GM21825 (cell line): ENCODE results near the gene RASGRP3.
"Not testable (repeated sequence)": the region's sequence is repeated elsewhere in the genome, so short reads cannot be mapped to it uniquely, and the experiment has no call there.

Experiments
- ATAC-seq: cut with Tn5 transposase; IDR thresholded peaks from one replicate; pipeline ENCODE4 v1.9.1; 2021; ENCODE audit warnings: mild to moderate bottlenecking, moderate library complexity; ENCODE audit not compliant: unreplicated experiment

RASGRP3 gene

GRCh38 chr2:33476131-33476792, at the start of gene RASGRP3:
Gene RASGRP3, plus strand, starts transcription at chr2:33476649. Its CDS starts 38,488 bp downstream, at chr2:33515137.
- ATAC-seq = peak; percentile 57

DNA sequence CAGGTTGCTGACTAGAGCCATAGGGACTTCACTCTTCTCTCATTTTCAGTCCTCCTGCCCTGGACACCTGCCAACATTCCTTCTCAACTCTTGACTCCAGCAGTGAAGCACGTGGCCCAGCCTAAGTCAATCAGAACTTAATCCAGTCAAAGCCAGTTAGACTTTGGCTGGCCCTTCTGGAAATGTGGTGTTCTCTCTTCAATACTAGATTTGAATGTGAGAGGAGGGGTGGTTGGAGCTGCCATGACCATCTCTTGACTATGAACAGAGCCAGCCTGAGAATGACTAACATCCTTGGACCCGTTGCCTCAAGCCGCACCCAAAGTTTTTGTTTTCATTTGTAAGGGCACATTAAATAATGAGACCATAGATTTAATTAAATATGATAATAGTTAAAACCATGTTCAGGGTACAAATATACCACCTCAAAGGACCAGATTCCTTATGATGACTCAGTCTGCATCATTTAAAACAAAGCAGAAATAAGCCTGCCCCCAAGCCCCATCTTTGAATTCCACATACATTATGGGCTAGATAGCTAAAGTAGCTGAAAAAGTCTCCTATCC, 49.7 kb upstream of the RASGRP3 start:
- ATAC-seq = no peak

DNA sequence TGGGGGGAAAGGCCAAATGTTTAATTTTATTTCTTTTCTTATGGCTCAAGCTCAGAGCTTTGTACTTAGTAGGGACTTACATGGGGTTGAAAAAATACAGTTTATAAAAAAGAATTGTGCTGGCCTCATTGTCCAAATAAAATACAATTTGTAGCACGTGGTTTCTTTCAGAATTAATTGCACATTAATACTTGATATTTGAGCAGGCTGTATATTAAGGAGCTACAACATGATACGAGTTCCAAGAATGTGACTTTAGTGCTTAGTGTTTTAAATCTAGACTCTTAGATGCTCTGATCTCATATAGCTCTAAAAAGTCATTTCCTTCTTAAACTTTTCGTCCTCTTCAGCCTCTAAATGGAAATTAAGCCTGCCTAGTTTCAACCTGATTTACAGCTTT, 46.4 kb upstream of the RASGRP3 start:
- no peak for ATAC-seq

GRCh38 chr2:33430856-33431255, 45.6 kb upstream of the RASGRP3 start:
- no peak for ATAC-seq

GRCh38 chr2:33432871-33433270, 43.6 kb upstream of the RASGRP3 start:
- no peak for ATAC-seq

DNA sequence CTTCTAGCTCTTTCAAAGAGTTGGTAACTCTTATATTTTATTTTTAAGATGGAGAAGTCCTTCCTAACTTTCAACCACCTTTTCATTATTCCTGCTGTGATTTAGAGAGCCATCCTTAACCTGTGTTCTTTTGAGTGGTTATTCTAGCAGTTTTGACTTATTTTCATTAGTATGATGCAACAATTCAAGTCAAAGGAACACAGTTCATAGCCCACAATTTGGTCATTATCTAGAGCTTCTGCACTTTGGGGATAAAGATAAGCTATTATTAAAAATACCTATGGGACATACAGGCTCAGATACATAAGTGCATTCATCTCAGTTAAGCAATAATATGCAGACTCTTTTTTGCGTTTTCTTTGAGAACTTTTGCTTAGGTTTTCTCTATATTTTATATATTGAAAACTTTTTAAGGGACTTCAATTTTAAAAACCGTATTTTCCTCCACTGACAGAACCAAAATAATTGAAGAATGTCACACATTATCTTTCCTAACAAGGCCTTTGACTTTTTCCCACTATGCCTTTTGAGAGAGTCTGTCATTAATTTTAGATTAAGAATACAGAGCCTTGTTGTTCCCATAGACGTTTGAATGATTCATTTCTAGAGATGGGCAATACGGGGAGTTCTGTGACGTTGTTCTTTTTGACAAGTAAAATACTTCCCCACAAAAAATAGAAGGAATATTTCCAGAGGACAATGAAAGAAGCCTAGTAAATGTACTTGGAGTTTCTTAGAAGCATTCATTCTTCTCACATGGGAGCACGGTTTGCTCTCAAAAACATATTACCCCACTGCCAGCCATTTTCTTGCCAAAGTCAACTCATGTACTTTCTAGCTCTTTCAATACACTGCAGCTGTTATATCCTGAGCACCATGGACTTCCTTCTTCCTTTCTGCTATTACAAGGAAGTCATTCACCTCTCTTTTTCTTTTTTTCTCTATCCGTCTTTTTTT, 42.9 kb upstream of the RASGRP3 start:
- no peak for ATAC-seq

GRCh38 chr2:33435518-33435917, 40.9 kb upstream of the RASGRP3 start:
- ATAC-seq = no peak

DNA sequence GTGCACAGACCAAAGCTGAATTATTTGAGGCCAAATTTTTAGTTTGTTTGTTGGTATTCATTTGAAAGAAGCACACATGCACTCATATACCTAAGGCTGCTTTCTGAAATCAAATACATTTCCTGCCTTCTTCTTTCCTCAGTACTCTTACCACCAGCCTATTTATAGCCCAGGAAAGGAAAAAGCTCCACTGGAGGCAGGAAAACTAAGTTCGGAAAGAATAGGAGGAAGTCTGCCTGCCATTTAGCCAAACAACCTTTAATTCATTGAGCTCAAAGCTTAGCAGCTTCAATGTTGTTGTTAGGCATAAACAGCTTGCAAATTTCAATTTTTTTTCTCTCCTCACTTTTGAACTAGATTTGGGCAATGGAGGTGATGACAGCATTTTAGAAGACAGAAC, 40.4 kb upstream of the RASGRP3 start:
- ATAC-seq = no peak

GRCh38 chr2:33437297-33437696, 39.2 kb upstream of the RASGRP3 start:
- no peak for ATAC-seq

GRCh38 chr2:33437815-33438214, 38.6 kb upstream of the RASGRP3 start:
- no peak for ATAC-seq

- no peak for ATAC-seq
Measured at GRCh38 chr2:33441235-33441810, 35.1 kb upstream of the RASGRP3 start.

- not testable (repeated sequence) for ATAC-seq
Measured at GRCh38 chr2:33442052-33442451, 34.4 kb upstream of the RASGRP3 start.

DNA sequence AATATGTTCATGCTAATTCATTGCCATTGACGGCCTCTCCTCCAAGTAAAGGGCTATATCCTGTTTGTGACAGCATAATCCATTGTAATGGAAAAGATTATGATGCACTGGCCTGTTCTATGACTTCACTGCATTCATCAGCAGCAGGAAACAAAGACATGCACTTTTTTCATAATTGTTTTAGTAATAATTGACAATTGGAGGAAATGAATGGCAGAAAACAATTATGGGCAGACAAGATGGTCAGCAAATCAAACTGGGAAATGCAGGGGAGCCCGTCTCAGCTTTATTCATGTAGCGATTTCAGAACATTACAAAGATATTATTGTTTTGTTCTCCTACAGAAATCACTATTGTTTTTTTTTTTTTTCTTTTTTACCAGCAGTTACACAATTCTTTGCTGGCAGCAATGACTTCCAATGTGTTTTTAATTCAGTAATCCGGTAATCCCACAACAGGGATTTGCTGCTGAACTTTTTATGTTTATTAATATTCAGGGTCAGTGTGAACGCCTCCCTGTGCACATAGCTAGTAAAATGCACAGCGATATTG, 33.8 kb upstream of the RASGRP3 start:
- no peak for ATAC-seq

DNA sequence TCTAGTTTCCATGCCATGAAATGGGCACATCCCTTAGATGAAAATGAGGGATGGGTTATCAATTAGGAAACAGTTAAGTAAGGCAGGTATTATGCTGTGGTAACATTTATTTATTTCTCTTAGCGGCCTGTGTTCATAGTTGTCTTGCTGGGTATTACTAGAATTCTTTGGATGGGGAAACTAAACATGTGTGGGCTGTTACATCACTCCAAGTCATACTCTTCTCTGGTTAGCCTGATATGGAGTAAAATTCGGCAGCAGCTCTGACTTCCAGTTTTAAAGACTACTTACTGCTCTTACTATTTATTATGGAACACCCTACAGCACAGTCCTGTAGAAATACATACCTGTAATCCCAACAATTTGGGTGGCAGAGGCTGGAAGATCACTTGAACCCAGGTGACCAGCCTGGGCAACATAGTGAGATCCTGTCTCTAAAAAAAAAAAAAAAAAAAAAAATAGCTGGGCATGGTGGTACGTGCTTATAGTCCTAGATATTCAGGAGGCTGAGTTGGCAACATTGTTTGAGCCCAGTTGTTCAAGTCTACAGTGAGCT, 33.1 kb upstream of the RASGRP3 start:
- ATAC-seq = no peak

GRCh38 chr2:33444967-33445366, 31.5 kb upstream of the RASGRP3 start:
- no peak for ATAC-seq

DNA sequence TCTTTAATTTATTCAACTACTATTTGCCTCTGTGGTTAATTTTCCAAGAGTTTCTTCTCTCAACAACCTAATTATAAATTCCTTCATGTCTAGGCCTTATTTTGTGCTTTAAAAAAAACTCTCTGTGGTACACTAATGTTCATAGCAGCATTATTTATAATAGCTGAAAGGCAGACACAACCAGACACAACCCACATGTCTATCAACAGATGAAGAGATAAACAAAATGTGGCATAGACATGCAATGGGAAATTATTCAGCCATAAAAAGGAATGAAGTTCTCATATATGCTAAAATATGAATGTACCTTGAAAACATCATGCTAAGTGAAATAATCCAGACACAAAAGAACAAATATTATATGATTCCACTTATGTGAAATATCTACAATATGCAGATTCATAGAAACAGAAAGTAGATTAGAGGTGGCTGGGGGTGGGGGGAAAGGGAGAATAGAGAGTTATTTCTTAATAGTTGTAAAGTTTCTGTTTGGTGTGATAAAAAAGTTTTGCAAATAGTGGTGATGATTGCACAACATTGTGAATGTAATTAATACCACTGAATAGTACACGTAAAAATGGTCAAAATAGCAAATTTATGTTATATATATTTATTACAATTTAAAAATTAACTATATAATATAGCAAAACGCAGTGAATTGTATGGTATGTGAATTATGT, 28.1 kb upstream of the RASGRP3 start:
- no peak for ATAC-seq

- no peak for ATAC-seq
Measured at GRCh38 chr2:33451214-33451613, 25.2 kb upstream of the RASGRP3 start.

- no peak for ATAC-seq
Measured at GRCh38 chr2:33451825-33452224, 24.6 kb upstream of the RASGRP3 start.

DNA sequence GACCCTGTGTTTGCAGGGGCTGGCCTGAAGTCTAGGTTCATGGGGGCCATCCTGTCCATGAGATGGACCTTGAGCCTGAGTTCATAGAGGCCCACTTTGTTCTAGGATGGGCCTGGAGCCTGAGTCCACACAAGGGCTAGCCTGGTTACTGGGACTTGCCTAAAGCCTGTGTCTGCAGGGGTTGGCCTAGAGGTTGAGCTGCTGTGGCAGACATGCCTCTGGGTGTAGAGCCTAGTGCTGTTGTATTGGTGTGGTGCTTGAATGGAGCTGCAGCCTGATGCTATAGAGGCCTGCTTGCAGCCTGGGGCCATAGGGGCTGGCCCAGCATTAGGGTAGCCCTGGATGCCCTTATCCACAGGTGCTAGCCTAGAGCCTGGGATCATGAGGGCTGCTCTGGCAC, 23.9 kb upstream of the RASGRP3 start:
- ATAC-seq = no peak

GRCh38 chr2:33453905-33454479, 22.5 kb upstream of the RASGRP3 start:
- ATAC-seq = no peak
